HUDEP-2 (cell line): Measurements from ENCODE around the gene PTX4.
A peak's percentile ranks its signal among the peaks of the same experiment; 100 is the strongest.

Experiments
- DNase-seq, 76 experiments: peaks; one replicate each; lab custom pipeline; 2025; ENCODE audit not compliant: unreplicated experiment in 76 of 76; lab: John Stamatoyannopoulos, UW

The PTX4 gene

GRCh38 chr16:1502092-1503004, 13.6 kb upstream of the PTX4 start:
- no peak for DNase-seq

DNA sequence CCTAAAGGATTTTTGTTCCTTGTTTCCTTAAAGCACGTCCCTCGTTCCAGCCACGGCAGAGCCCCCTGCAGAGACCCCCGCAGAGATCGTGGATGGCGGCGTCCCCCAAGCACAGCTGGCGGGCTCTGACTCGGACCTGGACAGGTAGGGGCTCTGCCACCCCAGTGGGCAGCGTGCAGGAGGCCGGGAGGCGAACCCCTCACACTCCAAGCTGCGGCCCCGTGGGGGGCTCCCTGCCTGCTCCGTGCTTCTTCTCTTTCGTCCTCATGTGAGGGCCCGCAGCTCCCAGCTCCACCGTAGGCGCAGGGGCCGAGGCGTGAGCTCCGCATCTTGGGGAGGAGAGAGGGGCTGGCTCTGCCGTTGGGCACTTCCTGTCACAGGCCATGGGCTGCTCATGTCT, 12.9 kb upstream of the PTX4 start:
- no peak for DNase-seq

- DNase-seq = no peak
Observed at GRCh38 chr16:1500465-1501150, 11.9 kb upstream of the PTX4 start.

GRCh38 chr16:1499756-1500464, 11.2 kb upstream of the PTX4 start:
- no peak for DNase-seq

DNA sequence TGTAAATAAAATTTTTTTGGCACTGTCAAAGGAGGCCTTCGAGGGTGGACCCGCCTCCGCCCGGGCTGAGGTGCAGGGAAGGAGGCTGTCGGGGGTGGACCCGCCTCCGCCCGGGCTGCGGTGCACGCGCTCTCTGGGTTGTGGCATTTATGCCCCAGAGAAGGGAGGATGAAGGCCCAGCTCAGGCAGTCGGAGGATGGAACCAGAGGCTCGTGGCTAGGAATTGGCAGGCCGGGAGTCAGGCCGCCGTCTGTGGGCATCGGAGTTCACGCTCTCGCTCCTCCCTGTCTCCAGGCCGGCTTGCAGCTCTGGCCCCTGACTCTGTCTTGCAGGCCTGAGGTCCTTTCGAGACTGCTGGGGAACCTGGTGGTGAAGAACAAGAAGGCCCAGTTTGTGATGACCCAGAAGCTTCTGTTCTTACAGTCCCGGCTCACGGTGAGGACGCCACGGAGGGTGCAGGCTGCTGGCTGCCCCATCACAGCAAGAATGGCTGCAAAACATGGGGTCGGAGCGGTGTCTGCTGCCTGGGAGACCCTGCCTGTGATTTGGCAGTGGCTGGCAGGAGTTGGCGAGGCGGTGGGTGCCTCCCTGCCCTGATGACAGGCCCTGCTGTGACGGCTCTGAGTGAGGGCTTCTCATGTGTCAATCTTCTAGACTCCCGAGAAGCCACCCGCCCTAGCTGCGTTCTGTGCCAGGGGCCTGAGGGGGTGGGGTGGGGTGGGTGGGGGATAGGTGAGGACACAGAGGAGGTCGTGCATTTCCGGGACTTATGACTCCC, 10.3 kb upstream of the PTX4 start:
- no peak for DNase-seq

- DNase-seq = no peak
Observed at GRCh38 chr16:1497014-1497598, 8.4 kb upstream of the PTX4 start.

DNA sequence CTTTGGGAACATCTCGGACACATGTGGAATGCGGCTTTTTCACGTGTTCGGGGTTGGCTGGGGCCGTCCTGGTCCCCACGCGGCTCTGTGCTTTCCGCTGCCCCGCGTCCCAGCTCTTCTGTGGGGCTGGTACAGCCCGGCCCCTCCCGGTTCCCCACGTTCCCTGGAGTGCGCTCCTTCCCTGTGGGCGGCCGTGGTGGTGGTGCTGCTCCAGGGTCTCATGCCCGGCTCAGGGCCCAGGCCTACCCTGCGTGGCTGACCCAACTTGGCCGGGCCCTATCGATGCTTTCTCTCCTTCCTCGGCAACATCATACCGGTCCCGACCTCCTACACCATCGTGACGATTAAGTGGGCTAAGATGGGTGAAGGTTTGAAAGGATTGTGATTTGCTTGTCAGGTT, 7.7 kb upstream of the PTX4 start:
- no peak for DNase-seq

DNA sequence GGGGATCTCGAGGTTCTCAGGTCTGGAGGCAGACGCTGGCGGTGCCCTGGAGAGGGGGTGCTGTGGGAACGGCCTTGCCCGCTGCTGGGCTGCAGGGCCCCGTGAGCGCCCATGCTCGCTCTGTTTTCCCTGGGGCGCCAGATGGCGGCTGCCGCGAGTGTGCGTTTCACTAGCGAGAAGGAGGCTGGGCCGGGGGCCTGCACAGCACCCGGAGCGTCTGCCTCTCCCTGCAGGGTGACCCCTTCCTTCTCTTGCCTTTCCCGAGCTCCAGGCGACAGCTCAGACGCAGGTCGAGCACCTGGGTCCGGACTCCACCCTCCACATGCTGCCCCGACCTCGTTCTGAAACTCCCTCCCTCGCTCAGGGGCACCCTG, 7.1 kb upstream of the PTX4 start:
- no peak for DNase-seq

DNA sequence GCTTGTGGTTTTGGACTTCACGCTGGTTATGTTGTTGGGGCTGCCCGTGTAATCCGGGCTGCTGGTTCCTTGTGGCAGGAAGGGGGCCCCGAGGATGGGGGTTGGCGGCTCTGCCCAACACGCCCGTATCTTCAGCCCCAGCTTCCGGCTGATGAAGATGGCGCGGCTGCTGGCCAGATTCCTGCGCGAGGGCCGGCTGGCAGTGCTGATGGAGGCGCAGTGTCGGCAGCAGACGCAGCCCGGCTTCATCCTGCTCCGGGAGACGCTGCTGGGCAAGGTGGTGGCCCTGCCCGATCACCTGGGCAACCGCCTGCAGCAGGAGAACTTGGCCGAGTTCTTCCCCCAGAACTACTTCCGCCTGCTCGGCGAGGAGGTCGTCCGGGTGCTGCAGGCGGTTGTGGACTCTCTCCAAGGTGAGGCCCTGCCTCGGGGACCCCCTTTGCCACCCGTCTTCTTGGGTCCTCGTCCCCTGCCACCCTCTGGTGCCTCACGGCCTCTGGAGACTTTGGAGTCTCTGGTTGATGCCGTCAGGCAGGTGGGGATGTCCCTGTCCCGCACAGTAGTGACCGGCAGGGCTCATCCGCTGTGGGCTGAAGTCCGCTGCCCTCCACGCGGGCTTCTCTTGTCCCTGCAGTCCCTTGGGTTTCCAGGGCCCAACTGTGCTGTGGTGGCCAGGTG, 6.6 kb upstream of the PTX4 start:
- DNase-seq = no peak

DNA sequence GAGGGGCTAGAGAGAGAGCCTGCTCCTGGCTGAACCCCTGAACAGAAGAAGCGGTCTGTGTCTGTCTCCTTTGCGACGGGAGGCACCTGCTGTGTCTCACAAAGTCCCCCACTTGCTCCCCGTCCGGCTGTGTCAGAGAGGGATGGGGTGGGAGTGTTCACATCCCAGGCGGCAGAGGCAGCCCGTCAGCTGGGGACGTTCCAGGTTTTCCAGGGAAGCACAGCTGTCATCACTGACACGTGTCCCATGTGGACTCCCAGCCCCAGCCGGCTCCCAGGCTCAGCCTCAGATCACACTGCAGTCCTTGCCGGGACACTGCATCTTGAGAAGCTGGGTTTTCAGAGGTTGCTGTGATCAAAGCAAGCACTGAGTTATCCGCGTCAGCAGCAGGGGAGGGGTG, 6.0 kb upstream of the PTX4 start:
- DNase-seq = no peak

GRCh38 chr16:1494129-1494640, 5.4 kb upstream of the PTX4 start:
- DNase-seq = peak in 5 of 76 experiments; percentile 5 to 34 (median 23)

DNA sequence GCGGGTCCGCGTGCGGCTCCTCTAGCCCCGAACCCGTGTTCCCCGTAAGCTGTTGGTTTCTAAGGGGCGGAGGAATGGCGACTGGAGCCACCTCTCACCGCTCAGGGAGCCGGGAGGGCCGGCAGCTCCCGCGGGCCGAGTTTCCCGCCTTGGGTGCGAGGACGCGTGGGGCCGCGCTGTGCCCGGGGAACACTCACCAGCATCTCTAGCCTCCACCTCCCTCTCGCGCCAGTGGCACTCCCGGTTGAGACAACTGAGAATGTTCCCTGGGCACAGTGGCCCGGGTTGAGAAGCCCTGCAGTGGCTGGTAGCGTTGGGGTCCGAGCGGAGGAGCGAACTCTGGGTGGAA, 5.0 kb upstream of the PTX4 start:
- DNase-seq = no peak

DNA sequence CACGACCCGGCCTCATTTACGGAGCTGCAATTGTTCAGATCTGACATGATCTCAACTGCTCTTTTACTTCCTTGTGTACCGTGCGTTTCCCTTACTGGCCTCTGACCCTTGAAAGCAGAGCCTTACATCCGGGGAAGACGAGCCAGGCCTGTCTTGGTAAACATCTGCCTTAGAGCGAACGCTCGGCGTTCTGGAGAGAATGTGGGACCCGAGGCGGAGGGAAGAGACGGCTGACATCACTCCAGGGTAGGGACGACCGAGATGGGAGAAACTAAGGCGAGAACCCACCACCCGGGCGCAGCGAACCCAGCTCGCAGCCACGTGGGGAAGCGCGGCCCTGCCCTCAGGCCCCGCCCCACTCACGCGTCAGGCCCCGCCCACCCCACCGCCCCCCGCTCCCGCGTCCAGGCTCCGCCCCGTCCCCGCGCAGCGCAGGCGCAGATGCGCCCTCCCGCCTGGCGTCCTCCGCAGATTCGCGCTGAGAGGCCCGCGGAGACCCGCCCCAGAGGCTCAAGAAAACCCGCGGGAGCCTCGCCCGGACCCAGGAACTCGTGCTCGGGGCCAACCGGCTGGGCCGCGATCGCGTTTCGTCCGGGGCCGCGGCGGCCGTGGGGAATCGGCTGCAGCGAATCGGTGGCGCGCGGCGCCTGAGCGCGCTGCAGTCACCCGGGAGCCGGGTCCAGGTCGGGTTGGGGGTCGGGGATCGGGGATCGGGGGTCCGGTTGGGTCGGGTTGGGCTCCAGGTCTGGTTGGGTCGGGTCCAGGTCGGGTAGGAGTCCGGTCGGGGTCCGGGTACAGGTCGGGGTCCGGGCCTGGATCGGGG, 4.4 kb upstream of the PTX4 start, which contains the start of gene TELO2:
Gene TELO2, plus strand, starts transcription at position 438 of the 823 bp plus-strand sequence. CDS start 922 bp downstream, outside the sequence.
- DNase-seq = peak in 73 of 76 experiments; percentile 17 to 90 (median 74)

DNA sequence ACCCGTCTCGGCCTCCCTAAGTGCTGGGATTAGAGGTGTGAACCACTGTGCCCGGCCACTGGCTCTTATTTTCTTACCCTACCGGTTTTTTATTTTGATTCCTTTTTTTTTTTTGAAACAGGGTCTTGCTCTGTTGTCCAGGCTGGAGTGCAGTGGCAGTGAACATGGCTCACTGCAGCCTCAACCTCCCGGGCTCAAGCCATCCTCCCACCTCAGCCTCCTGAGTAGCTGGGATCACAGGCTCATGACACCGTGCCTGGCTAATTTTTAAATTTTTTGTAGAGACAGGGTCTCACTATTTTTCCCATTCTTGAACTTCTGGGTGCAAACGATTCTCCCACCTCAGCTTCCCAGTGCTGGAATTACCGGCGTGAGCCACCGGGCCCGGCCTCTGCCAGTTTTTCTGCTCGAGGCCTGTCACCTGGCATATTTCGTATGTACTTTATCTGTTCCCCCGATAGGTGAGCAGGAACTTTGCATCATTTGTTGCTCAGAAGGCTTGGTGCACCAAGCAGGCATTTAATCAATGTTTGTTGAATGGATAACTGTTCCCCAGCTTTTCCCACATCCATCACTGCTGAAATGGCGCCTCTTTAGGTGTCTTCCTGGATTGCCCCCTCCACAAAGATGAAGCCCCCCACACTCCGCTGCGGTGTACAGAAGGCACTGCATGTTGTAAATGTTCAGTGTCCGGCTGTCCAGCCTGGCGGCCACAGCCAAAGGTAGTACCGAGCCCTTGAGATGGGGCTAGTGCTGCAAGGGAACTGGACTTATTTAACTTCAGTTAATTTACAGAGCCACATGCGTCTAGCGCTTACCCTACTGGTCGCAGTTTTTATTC, 3.6 kb upstream of the PTX4 start:
- no peak for DNase-seq

DNA sequence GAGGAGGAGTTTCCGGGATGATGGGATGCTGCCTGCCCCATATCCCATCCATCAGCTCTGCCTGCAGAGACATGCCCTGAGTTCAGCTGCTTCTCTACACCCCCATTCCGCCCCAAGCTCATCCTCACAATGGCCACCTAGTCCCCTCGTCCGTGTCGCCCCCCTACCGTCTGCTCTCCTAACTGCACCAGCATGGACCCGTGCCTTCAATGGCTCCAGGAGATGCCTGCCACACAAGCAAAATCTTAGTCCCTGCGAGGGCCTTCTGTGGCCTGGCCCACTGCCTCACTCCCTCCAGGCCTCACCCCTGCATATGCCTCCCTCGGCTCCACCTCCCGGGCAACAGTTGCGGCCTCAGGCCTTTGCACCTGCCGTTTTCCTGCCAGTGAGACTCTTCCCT, 2.6 kb upstream of the PTX4 start:
- no peak for DNase-seq

- no peak for DNase-seq
Observed at GRCh38 chr16:1489077-1489476, 333 bp upstream of the PTX4 start.

GRCh38 chr16:1488054-1488601, 616 bp downstream of the PTX4 start:
- DNase-seq = no peak
